HCT116 (cell line): Measurements from ENCODE around the gene COL5A1. TPM values are rescaled to one million over a fixed set of nuclear protein-coding genes. Genes with fewer than 3 reads are reported as not detected.

Experiments
- ATAC-seq: fragments of 200-7000 bp; cut with Tn5 transposase; 2 replicates; pipeline ENCODE4 v1.9.1; 2020; ENCODE audit warnings: mild to moderate bottlenecking, moderate library complexity
- BruUV-seq: library from RNA; stranded (reverse); fragments of 400-500 nt; replicated peaks from 2 replicates; lab custom pipeline; 2021; lab: Mats Ljungman, UMichigan
- CTCF ChIA-PET: fragments of 300-600 bp; sonication (Branson Sonifier 250); formaldehyde crosslinking; loops from one replicate; lab custom pipeline; 2021; ENCODE audit warnings: antibody characterized with exemption; lab: Charles Lee
- POLR2A ChIA-PET: fragments of 300-600, 350-600 bp; sonication (Branson Sonifier 250); formaldehyde crosslinking; loops from one replicate; lab custom pipeline; 2021; ENCODE audit warnings: antibody characterized with exemption; lab: Charles Lee
- RAD21 ChIA-PET, 2 experiments: fragments of 300-600 bp; sonication (Branson Sonifier 250); formaldehyde crosslinking; loops; one replicate each; lab custom pipeline; 2023; ENCODE audit warnings: low total read pairs in 2 of 2; ENCODE audit not compliant: uncharacterized antibody in 2 of 2, unreplicated experiment in 2 of 2, low non-redundant PET in 1 of 2; lab: Charles Lee
- DNase-seq: peaks from one replicate; pipeline ENCODE4 v3.0.0-alpha.2; 2010; ENCODE audit warnings: low read depth, low spot score
- H2AFZ ChIP-seq: fragments of 200-600 bp; shearing (Covaris generic), sonication (generic); 2 replicates; pipeline ENCODE4 v1.6.1; 2017; ENCODE audit warnings: low read depth, mixed run types, mixed read lengths, antibody characterized with exemption, low read length; ENCODE audit not compliant: poor library complexity, severe bottlenecking
- H3K27ac ChIP-seq: 2 replicates; pipeline ENCODE4 v1.5.1; 2012; ENCODE audit warnings: low read depth, low read length
- H3K27me3 ChIP-seq: fragments of 200-600 bp; sonication (generic); 2 replicates; pipeline ENCODE4 v1.6.1; 2016; ENCODE audit warnings: mixed run types, low read length, mixed read lengths; ENCODE audit not compliant: insufficient read depth
- H3K36me3 ChIP-seq, 2 experiments: fragments of 200-500 bp in 1 of 2; fragments of 200-600 bp in 1 of 2; sonication (Bioruptor generic) in 1 of 2; sonication (generic) in 1 of 2; 2 replicates each; pipeline versions ENCODE4 v1.5.1 to v1.6.1; 2014 to 2016; ENCODE audit warnings: low read length in 2 of 2, inconsistent platforms in 1 of 2, mixed read lengths in 1 of 2, mixed run types in 1 of 2; ENCODE audit not compliant: insufficient read depth in 2 of 2, control insufficient read depth in 1 of 2
- H3K4me1 ChIP-seq, 2 experiments: fragments of 200-600 bp in 1 of 2; sonication (generic) in 1 of 2; 2 replicates each; pipeline versions ENCODE4 v1.5.1 to v1.6.1; 2012 to 2017; ENCODE audit warnings: low read length in 2 of 2, inconsistent platforms in 1 of 2, mild to moderate bottlenecking in 1 of 2, mixed read lengths in 1 of 2, mixed run types in 1 of 2, moderate library complexity in 1 of 2; ENCODE audit not compliant: insufficient read depth in 2 of 2, control insufficient read depth in 1 of 2
- H3K4me2 ChIP-seq: fragments of 200-600 bp; sonication (generic); 2 replicates; pipeline ENCODE4 v1.6.1; 2017; ENCODE audit warnings: mixed run types, low read length, mixed read lengths
- H3K4me3 ChIP-seq, 2 experiments: fragments of 200-600 bp in 1 of 2; sonication (generic) in 1 of 2; replicated peaks in 1 of 2; 2 replicates each; pipeline ENCODE4 v1.5.1; 2011 to 2016; ENCODE audit warnings: low read length in 2 of 2, control low read depth in 1 of 2, low read depth in 1 of 2, mild to moderate bottlenecking in 1 of 2, mixed read lengths in 1 of 2, mixed run types in 1 of 2
- H3K79me2 ChIP-seq: fragments of 200-600 bp; sonication (generic); 2 replicates; pipeline ENCODE4 v1.6.1; 2017; ENCODE audit warnings: mild to moderate bottlenecking, mixed run types, low read length, moderate library complexity, mixed read lengths; ENCODE audit not compliant: insufficient read depth
- H3K9ac ChIP-seq: fragments of 200-600 bp; sonication (generic); 2 replicates; pipeline ENCODE4 v1.6.1; 2016; ENCODE audit warnings: low read length, mixed read lengths
- H3K9me2 ChIP-seq: fragments of 200-600 bp; sonication (generic), shearing (Covaris generic); 2 replicates; pipeline ENCODE4 v1.6.1; 2017; ENCODE audit warnings: mixed run types, mild to moderate bottlenecking, moderate library complexity; ENCODE audit not compliant: insufficient read depth
- H3K9me3 ChIP-seq, 2 experiments: fragments of 200-500 bp in 1 of 2; fragments of 200-600 bp in 1 of 2; sonication (Bioruptor generic) in 1 of 2; sonication (generic) in 1 of 2; 2 replicates each; pipeline ENCODE4 v1.6.1; 2014 to 2017; ENCODE audit warnings: low read length in 2 of 2, mixed read lengths in 2 of 2, inconsistent platforms in 1 of 2, low read depth in 1 of 2, mild to moderate bottlenecking in 1 of 2, mixed run types in 1 of 2, moderate library complexity in 1 of 2; ENCODE audit not compliant: control insufficient read depth in 1 of 2, insufficient read depth in 1 of 2
- H4K20me1 ChIP-seq: fragments of 200-600 bp; sonication (generic), shearing (Covaris generic); 2 replicates; pipeline ENCODE4 v1.6.1; 2017; ENCODE audit warnings: mixed run types, mild to moderate bottlenecking, moderate library complexity; ENCODE audit not compliant: insufficient read depth
- CBX3 ChIP-seq: IDR thresholded peaks from 2 replicates; pipeline ENCODE4 v1.6.1; 2012; ENCODE audit warnings: low read depth
- EGR1 ChIP-seq: IDR thresholded peaks from 2 replicates; pipeline ENCODE4 v1.6.1; 2012; ENCODE audit warnings: low read depth
- ELF1 ChIP-seq: IDR thresholded peaks from 2 replicates; pipeline ENCODE4 v1.6.1; 2012; ENCODE audit warnings: low read depth, borderline replicate concordance
- EZH2 ChIP-seq: fragments of 200-600 bp; sonication (generic); IDR thresholded peaks from 2 replicates; pipeline ENCODE4 v1.6.1; 2017; ENCODE audit warnings: antibody characterized with exemption, mixed run types
- EZH2phosphoT487 ChIP-seq: fragments of 200-600 bp; IDR thresholded peaks from 2 replicates; pipeline ENCODE4 v1.6.1; 2018; ENCODE audit warnings: antibody characterized with exemption, borderline replicate concordance
- FOSL1 ChIP-seq: IDR thresholded peaks from 2 replicates; pipeline ENCODE4 v1.6.1; 2012; ENCODE audit warnings: low read depth
- JUND ChIP-seq: IDR thresholded peaks from 2 replicates; pipeline ENCODE4 v1.6.1; 2012
- POLR2A ChIP-seq: IDR thresholded peaks from 2 replicates; pipeline ENCODE4 v1.7.0; 2011; ENCODE audit warnings: borderline replicate concordance; ENCODE audit not compliant: insufficient read depth, insufficient read length; ENCODE audit errors: extremely low read depth
- POLR2AphosphoS5 ChIP-seq: IDR thresholded peaks from 2 replicates; pipeline ENCODE4 v1.6.1; 2011; ENCODE audit warnings: mild to moderate bottlenecking, low read depth, low read length, moderate library complexity
- RAD21 ChIP-seq: IDR thresholded peaks from 2 replicates; pipeline ENCODE4 v1.6.1; 2012; ENCODE audit warnings: low read depth, mild to moderate bottlenecking
- SIN3A ChIP-seq: IDR thresholded peaks from 2 replicates; pipeline ENCODE4 v1.6.1; 2012; ENCODE audit warnings: low read depth
- SP1 ChIP-seq: IDR thresholded peaks from 2 replicates; pipeline ENCODE4 v1.6.1; 2012; ENCODE audit warnings: low read depth
- SRF ChIP-seq: IDR thresholded peaks from 2 replicates; pipeline ENCODE4 v1.6.1; 2012; ENCODE audit warnings: low read depth
- TCF7L2 ChIP-seq: IDR thresholded peaks from 2 replicates; pipeline ENCODE4 v1.7.0; 2011; ENCODE audit warnings: borderline replicate concordance, inconsistent platforms; ENCODE audit not compliant: insufficient read depth, insufficient read length; ENCODE audit errors: extremely low read depth
- YY1 ChIP-seq: IDR thresholded peaks from 2 replicates; pipeline ENCODE4 v1.6.1; 2011; ENCODE audit warnings: low read length, low read depth, moderate library complexity, mild to moderate bottlenecking; ENCODE audit not compliant: insufficient replicate concordance; ENCODE audit errors: extremely low read depth
- ZNF274 ChIP-seq: fragments of 200-500 bp; sonication (Bioruptor generic); IDR thresholded peaks from 2 replicates; pipeline ENCODE4 v1.6.1; 2014; ENCODE audit warnings: mild to moderate bottlenecking, low read depth, low read length, inconsistent platforms
- intact Hi-C: fragments of 100-400 bp; cut with micrococcal nuclease; formaldehyde crosslinking; loops from 2 replicates; pipeline ENCODE4 v1.10.0; 2022
- total RNA-seq: library from RNA; stranded (reverse); gene quantifications from one replicate; pipeline ENCODE4 v1.2.1, GENCODE V29; 2021; ENCODE audit not compliant: unreplicated experiment
- TF ChIP-seq, protein P1 (sequence below), 3 experiments: fragments of 200-600 bp in 1 of 3; sonication (generic) in 1 of 3; IDR thresholded peaks in 2 of 3; conservative IDR thresholded peaks in 1 of 3; 2 replicates each; pipeline ENCODE4 v1.5.1; 2012 to 2017; ENCODE audit warnings: low read depth in 2 of 3, low read length in 2 of 3, antibody characterized with exemption in 1 of 3, borderline replicate concordance in 1 of 3, control low read depth in 1 of 3, mild to moderate bottlenecking in 1 of 3, mixed read lengths in 1 of 3, mixed run types in 1 of 3, moderate library complexity in 1 of 3; ENCODE audit not compliant: insufficient read depth in 1 of 3
- TF ChIP-seq, protein P2 (sequence below): IDR thresholded peaks from 2 replicates; pipeline ENCODE4 v1.6.1; 2012
- TF ChIP-seq, protein P3 (sequence below): IDR thresholded peaks from 2 replicates; pipeline ENCODE4 v1.6.1; 2011; ENCODE audit warnings: mild to moderate bottlenecking, low read length, moderate library complexity; ENCODE audit not compliant: insufficient replicate concordance; ENCODE audit errors: extremely low read depth
- TF ChIP-seq, protein P4 (sequence below): IDR thresholded peaks from 2 replicates; pipeline ENCODE4 v1.6.1; 2012

Gene COL5A1
- total RNA-seq, 1 experiment from 2014 or later = 0.30 TPM

DNA sequence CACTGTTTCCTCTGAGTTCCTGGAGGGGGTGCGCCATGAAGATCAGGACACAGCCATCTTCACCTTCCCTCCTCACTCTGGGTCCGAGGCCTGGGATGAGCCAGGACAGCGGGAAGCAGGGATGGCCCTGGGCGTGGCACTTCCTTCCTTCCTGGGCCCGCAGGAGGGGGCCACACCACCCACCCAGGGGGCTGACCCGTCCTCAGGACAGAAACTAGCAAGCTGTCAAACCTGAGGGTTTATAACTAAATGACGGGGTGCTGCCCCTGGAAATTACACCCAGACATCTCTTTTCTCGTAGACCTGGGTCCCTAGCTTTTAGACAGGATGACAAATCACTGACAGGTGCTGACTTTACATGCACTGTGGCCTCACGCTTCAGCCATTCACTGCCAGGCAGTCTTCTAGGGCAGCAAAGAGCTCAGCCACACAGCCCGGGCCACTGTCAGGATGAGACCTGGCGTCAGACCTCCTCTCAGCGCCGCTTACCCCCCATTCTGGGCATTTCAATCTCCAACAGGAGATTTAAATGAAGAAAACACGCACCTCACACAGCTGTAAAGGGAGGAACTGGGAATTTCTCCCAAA is 247.1 kb downstream of the COL5A1 start:
- TF ChIP-seq EZH2phosphoT487 = no peak
- no peak for TF ChIP-seq EGR1
- TF ChIP-seq ELF1 = no peak
- no peak for TF ChIP-seq YY1
- no peak for TF ChIP-seq POLR2AphosphoS5
- TF ChIP-seq, protein P1, sequence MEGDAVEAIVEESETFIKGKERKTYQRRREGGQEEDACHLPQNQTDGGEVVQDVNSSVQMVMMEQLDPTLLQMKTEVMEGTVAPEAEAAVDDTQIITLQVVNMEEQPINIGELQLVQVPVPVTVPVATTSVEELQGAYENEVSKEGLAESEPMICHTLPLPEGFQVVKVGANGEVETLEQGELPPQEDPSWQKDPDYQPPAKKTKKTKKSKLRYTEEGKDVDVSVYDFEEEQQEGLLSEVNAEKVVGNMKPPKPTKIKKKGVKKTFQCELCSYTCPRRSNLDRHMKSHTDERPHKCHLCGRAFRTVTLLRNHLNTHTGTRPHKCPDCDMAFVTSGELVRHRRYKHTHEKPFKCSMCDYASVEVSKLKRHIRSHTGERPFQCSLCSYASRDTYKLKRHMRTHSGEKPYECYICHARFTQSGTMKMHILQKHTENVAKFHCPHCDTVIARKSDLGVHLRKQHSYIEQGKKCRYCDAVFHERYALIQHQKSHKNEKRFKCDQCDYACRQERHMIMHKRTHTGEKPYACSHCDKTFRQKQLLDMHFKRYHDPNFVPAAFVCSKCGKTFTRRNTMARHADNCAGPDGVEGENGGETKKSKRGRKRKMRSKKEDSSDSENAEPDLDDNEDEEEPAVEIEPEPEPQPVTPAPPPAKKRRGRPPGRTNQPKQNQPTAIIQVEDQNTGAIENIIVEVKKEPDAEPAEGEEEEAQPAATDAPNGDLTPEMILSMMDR (IDR thresholded peaks at IDR 0.05 in 2 of 3, conservative IDR thresholded peaks at IDR 0.05 in 1 of 3; ENCODE audit: borderline replicate concordance in 1 of 3, insufficient read depth in 1 of 3, low read depth in 2 of 3, low read length in 2 of 3) = no peak
- TF ChIP-seq JUND = no peak
- no peak for TF ChIP-seq FOSL1
- TF ChIP-seq TCF7L2 = no peak
- no peak for TF ChIP-seq RAD21
- TF ChIP-seq EZH2 = no peak
- TF ChIP-seq SRF = no peak
- TF ChIP-seq SIN3A = no peak
- TF ChIP-seq, protein P2, sequence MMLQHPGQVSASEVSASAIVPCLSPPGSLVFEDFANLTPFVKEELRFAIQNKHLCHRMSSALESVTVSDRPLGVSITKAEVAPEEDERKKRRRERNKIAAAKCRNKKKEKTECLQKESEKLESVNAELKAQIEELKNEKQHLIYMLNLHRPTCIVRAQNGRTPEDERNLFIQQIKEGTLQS = no peak
- TF ChIP-seq, protein P3, sequence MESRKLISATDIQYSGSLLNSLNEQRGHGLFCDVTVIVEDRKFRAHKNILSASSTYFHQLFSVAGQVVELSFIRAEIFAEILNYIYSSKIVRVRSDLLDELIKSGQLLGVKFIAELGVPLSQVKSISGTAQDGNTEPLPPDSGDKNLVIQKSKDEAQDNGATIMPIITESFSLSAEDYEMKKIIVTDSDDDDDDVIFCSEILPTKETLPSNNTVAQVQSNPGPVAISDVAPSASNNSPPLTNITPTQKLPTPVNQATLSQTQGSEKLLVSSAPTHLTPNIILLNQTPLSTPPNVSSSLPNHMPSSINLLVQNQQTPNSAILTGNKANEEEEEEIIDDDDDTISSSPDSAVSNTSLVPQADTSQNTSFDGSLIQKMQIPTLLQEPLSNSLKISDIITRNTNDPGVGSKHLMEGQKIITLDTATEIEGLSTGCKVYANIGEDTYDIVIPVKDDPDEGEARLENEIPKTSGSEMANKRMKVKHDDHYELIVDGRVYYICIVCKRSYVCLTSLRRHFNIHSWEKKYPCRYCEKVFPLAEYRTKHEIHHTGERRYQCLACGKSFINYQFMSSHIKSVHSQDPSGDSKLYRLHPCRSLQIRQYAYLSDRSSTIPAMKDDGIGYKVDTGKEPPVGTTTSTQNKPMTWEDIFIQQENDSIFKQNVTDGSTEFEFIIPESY = no peak
- TF ChIP-seq CBX3 = no peak
- TF ChIP-seq, protein P4, sequence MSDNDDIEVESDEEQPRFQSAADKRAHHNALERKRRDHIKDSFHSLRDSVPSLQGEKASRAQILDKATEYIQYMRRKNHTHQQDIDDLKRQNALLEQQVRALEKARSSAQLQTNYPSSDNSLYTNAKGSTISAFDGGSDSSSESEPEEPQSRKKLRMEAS = no peak
- TF ChIP-seq POLR2A = no peak
- no peak for TF ChIP-seq SP1
- TF ChIP-seq ZNF274 = no peak
- no peak for ATAC-seq
- intact Hi-C loops = no loop called here
- H3K9me2 ChIP-seq = no peaks in the 10 kb centered on the region
- no peak for DNase-seq
- H3K27ac ChIP-seq = no peak overlapping the region
- H3K79me2 ChIP-seq = no peaks in the 10 kb centered on the region
- H3K4me1 ChIP-seq = no peaks in the 10 kb centered on the region
- no peak overlapping the region for H3K9ac ChIP-seq
- no peaks in the 10 kb centered on the region for H4K20me1 ChIP-seq
- H3K4me3 ChIP-seq = no peak overlapping the region
- H3K36me3 ChIP-seq = no peaks in the 10 kb centered on the region
- RAD21 ChIA-PET = no interaction called here
- no peak overlapping the region for H3K4me2 ChIP-seq
- CTCF ChIA-PET = no interaction called here
- H2AFZ ChIP-seq = no peak overlapping the region
- POLR2A ChIA-PET = no interaction called here
- no peaks in the 10 kb centered on the region for H3K27me3 ChIP-seq
- no TSS peak for BruUV-seq
- H3K9me3 ChIP-seq = no peaks in the 10 kb centered on the region
